DOHH2 (cell line): Measurements from ENCODE around the gene KCNH3.

Source experiments
- H3F3A ChIP-seq: fragments of 200-600 bp; sonication (generic), shearing (Covaris generic); 2 replicates; pipeline ENCODE4 v1.6.0; 2016; ENCODE audit warnings: antibody characterized with exemption, mild to moderate bottlenecking; ENCODE audit not compliant: control insufficient read depth, insufficient read depth
- H3K27ac ChIP-seq: fragments of 200-600 bp; sonication (generic); 2 replicates; pipeline ENCODE4 v1.5.1; 2014; ENCODE audit warnings: low read depth, mild to moderate bottlenecking, low read length, moderate library complexity
- H3K27me3 ChIP-seq: fragments of 200-600 bp; sonication (generic); 2 replicates; pipeline ENCODE4 v1.6.1; 2014; ENCODE audit warnings: mild to moderate bottlenecking, low read length, mixed read lengths; ENCODE audit not compliant: control insufficient read depth
- H3K36me3 ChIP-seq: fragments of 200-600 bp; sonication (generic); 2 replicates; pipeline ENCODE4 v1.6.1; 2014; ENCODE audit warnings: mild to moderate bottlenecking, low read length, moderate library complexity, mixed read lengths; ENCODE audit not compliant: control insufficient read depth
- H3K4me1 ChIP-seq: fragments of 200-600 bp; sonication (generic); 2 replicates; pipeline ENCODE4 v1.6.1; 2014; ENCODE audit warnings: mild to moderate bottlenecking, low read length, mixed read lengths; ENCODE audit not compliant: control insufficient read depth
- H3K4me2 ChIP-seq: fragments of 200-600 bp; sonication (generic); 2 replicates; pipeline ENCODE4 v1.6.0; 2014; ENCODE audit warnings: mild to moderate bottlenecking, low read length, moderate library complexity
- H3K4me3 ChIP-seq: fragments of 200-600 bp; sonication (generic); 2 replicates; pipeline ENCODE4 v1.5.1; 2014; ENCODE audit warnings: mild to moderate bottlenecking, low read length, mixed read lengths
- H3K79me2 ChIP-seq: fragments of 200-600 bp; sonication (generic); 2 replicates; pipeline ENCODE4 v1.6.1; 2014; ENCODE audit warnings: mild to moderate bottlenecking, low read length, mixed read lengths; ENCODE audit not compliant: control insufficient read depth
- H3K9me2 ChIP-seq: fragments of 200-600 bp; sonication (generic); replicated peaks from 2 replicates; pipeline ENCODE4 v1.6.1; 2014; ENCODE audit warnings: mild to moderate bottlenecking, low read length, mixed read lengths; ENCODE audit not compliant: control insufficient read depth
- H3K9me3 ChIP-seq: fragments of 200-600 bp; sonication (generic); 2 replicates; pipeline ENCODE4 v1.6.1; 2014; ENCODE audit warnings: antibody characterized with exemption, low read length, mixed read lengths; ENCODE audit not compliant: control insufficient read depth, insufficient read depth
- H4K20me1 ChIP-seq: fragments of 200-600 bp; sonication (generic); 2 replicates; pipeline ENCODE4 v1.6.0; 2014; ENCODE audit warnings: low read depth, mild to moderate bottlenecking, antibody characterized with exemption, low read length, moderate library complexity; ENCODE audit not compliant: control insufficient read depth, insufficient read depth
- CTCF ChIP-seq: fragments of 200-600 bp; sonication (generic); IDR thresholded peaks from one replicate; pipeline ENCODE4 v1.5.1; 2014; ENCODE audit warnings: antibody characterized with exemption, mild to moderate bottlenecking, low read depth, low read length; ENCODE audit not compliant: poor library complexity, severe bottlenecking
- EZH2phosphoT487 ChIP-seq: fragments of 200-600 bp; sonication (generic); IDR thresholded peaks from 2 replicates; pipeline ENCODE4 v1.6.1; 2017; ENCODE audit warnings: borderline replicate concordance, mild to moderate bottlenecking, antibody characterized with exemption, low read length, moderate library complexity, mixed read lengths

The KCNH3 gene

GRCh38 chr12:49535921-49536525, 2.8 kb upstream of the KCNH3 start:
- Histone ChIP-seq H3K4me3 (peak overlapping the region; percentile 72), H3F3A (peaks cover 21% of the 10 kb centered on the region), H3K9me2 (no peaks in the 10 kb centered on the region), H3K4me2 (peak overlapping the region; percentile 72), H3K9me3 (no peaks in the 10 kb centered on the region), H3K36me3 (no peaks in the 10 kb centered on the region), H4K20me1 (no peaks in the 10 kb centered on the region), H3K27ac (peak overlapping the region; percentile 80), H3K79me2 (no peaks in the 10 kb centered on the region), H3K4me1 (peaks cover 44% of the 10 kb centered on the region), H3K27me3 (peaks cover 10% of the 10 kb centered on the region)
- TF ChIP-seq EZH2phosphoT487 (no peak), CTCF (no peak)

GRCh38 chr12:49536526-49537071, 2.2 kb upstream of the KCNH3 start:
- Histone ChIP-seq H3K27ac (peak overlapping the region; percentile 80), H3K4me3 (peak overlapping the region; percentile 72), H3K27me3 (peaks cover 10% of the 10 kb centered on the region), H3K79me2 (no peaks in the 10 kb centered on the region), H3K9me3 (no peaks in the 10 kb centered on the region), H3K9me2 (no peaks in the 10 kb centered on the region), H3K36me3 (no peaks in the 10 kb centered on the region), H3K4me2 (peak overlapping the region; percentile 72), H3F3A (peaks cover 21% of the 10 kb centered on the region), H4K20me1 (no peaks in the 10 kb centered on the region), H3K4me1 (peaks cover 46% of the 10 kb centered on the region)
- TF ChIP-seq CTCF, result no peak
- TF ChIP-seq EZH2phosphoT487, result no peak

GRCh38 chr12:49537231-49537751, 1.5 kb upstream of the KCNH3 start:
- H3K79me2 ChIP-seq, result no peaks in the 10 kb centered on the region
- peaks cover 10% of the 10 kb centered on the region for H3K27me3 ChIP-seq
- TF ChIP-seq CTCF (no peak), EZH2phosphoT487 (no peak)
- H3K9me2 ChIP-seq, result no peaks in the 10 kb centered on the region
- peaks cover 49% of the 10 kb centered on the region for H3K4me1 ChIP-seq
- no peaks in the 10 kb centered on the region for H3K9me3 ChIP-seq
- peak overlapping the region; percentile 72 for H3K4me2 ChIP-seq
- H3K27ac ChIP-seq, result peak overlapping the region; percentile 80
- peaks cover 21% of the 10 kb centered on the region for H3F3A ChIP-seq
- no peaks in the 10 kb centered on the region for H4K20me1 ChIP-seq
- H3K36me3 ChIP-seq, result no peaks in the 10 kb centered on the region
- peak overlapping the region; percentile 72 for H3K4me3 ChIP-seq
